IMR-90 (cell line): ENCODE measurements around the gene CCL28. TPM values are rescaled to one million over a fixed set of nuclear protein-coding genes. Genes with fewer than 3 reads are reported as not detected.

Experiments used
- ATAC-seq: fragments of 200-7000 bp; cut with Tn5 transposase; 2 replicates; pipeline ENCODE4 v1.9.1; 2020; ENCODE audit warnings: low read depth, mild to moderate bottlenecking, moderate library complexity
- BruUV-seq: library from RNA; stranded (reverse); fragments of 400-500 nt; replicated peaks from 2 replicates; lab custom pipeline; 2021; lab: Mats Ljungman, UMichigan
- CTCF ChIA-PET: fragments of 300-600 bp; formaldehyde crosslinking; extraction: SDS; loops from one replicate; lab custom pipeline; 2021; ENCODE audit warnings: antibody characterized with exemption; lab: Yijun Ruan, JAX
- POLR2A ChIA-PET: fragments of 300-600 bp; sonication (Branson Sonifier 250); formaldehyde crosslinking; loops from one replicate; lab custom pipeline; 2022; ENCODE audit warnings: antibody characterized with exemption; ENCODE audit not compliant: unreplicated experiment; lab: Charles Lee
- DNase-seq: peaks from one replicate; pipeline ENCODE4 v3.0.0; 2013
- H2AFZ ChIP-seq: replicated peaks from 2 replicates; pipeline ENCODE3; 2013; ENCODE audit warnings: low read length, mild to moderate bottlenecking; ENCODE audit not compliant: poor library complexity
- H2AK5ac ChIP-seq: 2 replicates; pipeline ENCODE4 v1.6.1; 2013; ENCODE audit warnings: low read depth, low read length, inconsistent platforms
- H2AK9ac ChIP-seq: replicated peaks from 2 replicates; pipeline ENCODE3; 2013; ENCODE audit warnings: mild to moderate bottlenecking, low read depth, low read length, moderate library complexity; ENCODE audit not compliant: poor library complexity
- H2BK120ac ChIP-seq: 2 replicates; pipeline ENCODE4 v1.6.1; 2013; ENCODE audit warnings: low read depth, low read length, inconsistent platforms
- H2BK15ac ChIP-seq: 3 replicates; pipeline ENCODE4 v1.6.1; 2013; ENCODE audit warnings: low read depth, low read length, inconsistent platforms
- H2BK20ac ChIP-seq: 2 replicates; pipeline ENCODE4 v1.6.1; 2013; ENCODE audit warnings: low read depth, mild to moderate bottlenecking, inconsistent platforms, low read length, moderate library complexity
- H2BK5ac ChIP-seq: 2 replicates; pipeline ENCODE4 v1.6.1; 2013; ENCODE audit warnings: mild to moderate bottlenecking, low read depth, low read length, inconsistent platforms; ENCODE audit not compliant: poor library complexity, severe bottlenecking
- H3K14ac ChIP-seq: replicated peaks from 2 replicates; pipeline ENCODE4 v1.6.1; 2013; ENCODE audit warnings: low read depth, low read length, inconsistent platforms
- H3K18ac ChIP-seq: 2 replicates; pipeline ENCODE4 v1.6.1; 2013; ENCODE audit warnings: low read depth, low read length, control low read depth
- H3K23ac ChIP-seq: 2 replicates; pipeline ENCODE4 v1.6.1; 2013; ENCODE audit warnings: low read depth, low read length, inconsistent platforms
- H3K27ac ChIP-seq: 2 replicates; pipeline ENCODE4 v1.5.1; 2013; ENCODE audit warnings: mild to moderate bottlenecking, control low read depth, low read length; ENCODE audit not compliant: insufficient read depth
- H3K27me3 ChIP-seq: 2 replicates; pipeline ENCODE4 v1.6.1; 2013; ENCODE audit warnings: low read length; ENCODE audit not compliant: control insufficient read depth, insufficient read depth
- H3K36me3 ChIP-seq: 2 replicates; pipeline ENCODE4 v1.6.1; 2013; ENCODE audit warnings: low read length, mixed read lengths; ENCODE audit not compliant: control insufficient read depth, insufficient read depth
- H3K4ac ChIP-seq: 2 replicates; pipeline ENCODE4 v1.6.1; 2013; ENCODE audit warnings: low read depth, low read length, inconsistent platforms
- H3K4me1 ChIP-seq: 2 replicates; pipeline ENCODE4 v1.6.1; 2013; ENCODE audit warnings: low read length, mixed read lengths; ENCODE audit not compliant: control insufficient read depth, insufficient read depth
- H3K4me2 ChIP-seq: 2 replicates; pipeline ENCODE4 v1.6.1; 2013; ENCODE audit warnings: low read depth, mild to moderate bottlenecking, control low read depth, low read length, moderate library complexity
- H3K4me3 ChIP-seq: 2 replicates; pipeline ENCODE4 v1.5.1; 2013; ENCODE audit warnings: low read depth, mild to moderate bottlenecking, control low read depth, low read length, moderate library complexity; ENCODE audit not compliant: insufficient read depth
- H3K56ac ChIP-seq: 2 replicates; pipeline ENCODE4 v1.6.1; 2013; ENCODE audit warnings: low read length, inconsistent platforms; ENCODE audit not compliant: insufficient read depth; ENCODE audit errors: extremely low read depth
- H3K79me1 ChIP-seq, 2 experiments: 2 replicates each; pipeline ENCODE4 v1.6.1; 2013; ENCODE audit warnings: low read length in 2 of 2, inconsistent platforms in 1 of 2, low read depth in 1 of 2
- H3K9ac ChIP-seq: 2 replicates; pipeline ENCODE4 v1.6.1; 2013; ENCODE audit warnings: low read depth, low read length, control low read depth
- H3K9me1 ChIP-seq: 2 replicates; pipeline ENCODE4 v1.6.1; 2013; ENCODE audit warnings: low read length, inconsistent platforms; ENCODE audit not compliant: insufficient read depth
- H3K9me3 ChIP-seq: 2 replicates; pipeline ENCODE4 v1.6.1; 2013; ENCODE audit warnings: low read length; ENCODE audit not compliant: control insufficient read depth, insufficient read depth
- H4K20me1 ChIP-seq: 2 replicates; pipeline ENCODE4 v1.6.1; 2013; ENCODE audit warnings: low read length, inconsistent platforms; ENCODE audit not compliant: insufficient read depth
- H4K5ac ChIP-seq: 2 replicates; pipeline ENCODE4 v1.6.1; 2013; ENCODE audit warnings: mild to moderate bottlenecking, low read depth, low read length, control low read depth
- H4K8ac ChIP-seq, 2 experiments: 2 replicates each; pipeline ENCODE4 v1.6.1; 2013; ENCODE audit warnings: low read depth in 2 of 2, low read length in 2 of 2, control low read depth in 1 of 2, inconsistent platforms in 1 of 2
- H4K91ac ChIP-seq: 2 replicates; pipeline ENCODE4 v1.6.1; 2013; ENCODE audit warnings: low read depth, low read length, inconsistent platforms; ENCODE audit not compliant: insufficient read depth
- BHLHE40 ChIP-seq: fragments of 150-350 bp; IDR thresholded peaks from 2 replicates; pipeline ENCODE4 v1.6.1; 2016; ENCODE audit warnings: mild to moderate bottlenecking, low read depth, low read length
- CTCF ChIP-seq: conservative IDR thresholded peaks from 2 replicates; pipeline ENCODE4 v1.5.1; 2012; ENCODE audit warnings: mild to moderate bottlenecking, low read depth, low read length, improper control_type of control experiment
- ELK1 ChIP-seq: fragments of 150-350 bp; IDR thresholded peaks from 2 replicates; pipeline ENCODE4 v1.6.1; 2016; ENCODE audit warnings: low read depth, mild to moderate bottlenecking, low read length, moderate library complexity, borderline replicate concordance
- MAFK ChIP-seq: IDR thresholded peaks from 2 replicates; pipeline ENCODE4 v1.6.1; 2012; ENCODE audit warnings: low read depth, low read length, improper control_type of control experiment
- MXI1 ChIP-seq: IDR thresholded peaks from 2 replicates; pipeline ENCODE4 v1.6.1; 2012; ENCODE audit warnings: low read depth, mild to moderate bottlenecking, low read length, moderate library complexity, borderline replicate concordance
- POLR2A ChIP-seq: IDR thresholded peaks from 2 replicates; pipeline ENCODE4 v1.6.1; 2012; ENCODE audit warnings: mild to moderate bottlenecking, low read depth, low read length
- RAD21 ChIP-seq: IDR thresholded peaks from 2 replicates; pipeline ENCODE4 v1.6.1; 2012; ENCODE audit warnings: low read length, improper control_type of control experiment
- RCOR1 ChIP-seq: IDR thresholded peaks from 2 replicates; pipeline ENCODE4 v1.6.1; 2012; ENCODE audit warnings: mild to moderate bottlenecking, low read length, improper control_type of control experiment; ENCODE audit not compliant: insufficient replicate concordance
- USF2 ChIP-seq: fragments of 150-350 bp; IDR thresholded peaks from 2 replicates; pipeline ENCODE4 v1.6.1; 2017; ENCODE audit warnings: mild to moderate bottlenecking, antibody characterized with exemption, low read length, low read depth
- WGBS, 2 experiments: methylation state at CpG; one replicate each; pipeline versions ENCODE4 v1.1.5 to v1.1.7; 2013; ENCODE audit warnings: missing lambda C conversion rate in 2 of 2; ENCODE audit not compliant: insufficient read length in 1 of 2; ENCODE audit errors: extremely low coverage in 2 of 2; 5-methylcytosine and 5-hydroxymethylcytosine counted together
- dilution Hi-C: fragments of 300-500 bp; cut with HindIII; formaldehyde crosslinking; loops from one replicate; pipeline ENCODE4 v1.14.3; 2018; ENCODE audit warnings: low sequenced_read_pairs; ENCODE audit not compliant: unreplicated experiment
- in situ Hi-C: fragments of 300-500 bp; cut with MboI; formaldehyde crosslinking; loops from 3 replicates; pipeline ENCODE4 v1.14.3; 2019; ENCODE audit warnings: low sequenced_read_pairs, inconsistent platforms, mixed read lengths
- intact Hi-C: fragments of 100-400 bp; cut with micrococcal nuclease; formaldehyde crosslinking; loops from 2 replicates; pipeline ENCODE4 v1.10.0; 2022
- polyA plus RNA-seq, 3 experiments: library from polyadenylated mRNA; depleted of rRNA; stranded (reverse); fragments of >200 nt; gene quantifications; 2 replicates each; pipeline ENCODE4 v1.2.3, GENCODE V29; 2012; ENCODE audit warnings: low replicate concordance in 1 of 3
- total RNA-seq: library from RNA; depleted of rRNA; stranded (reverse); fragments of >200 nt; gene quantifications from 2 replicates; pipeline ENCODE4 v1.2.3, GENCODE V29; 2012

CCL28 gene
- total and polyA plus RNA-seq, 2 of the 4 experiments (the other 2 are of a cell fraction) = under 0.01 to 0.02 TPM

GRCh38 chr5:43410414-43410813 lies 1.8 kb downstream of the CCL28 start:
- Histone ChIP-seq H3K9me3 (no peaks in the 10 kb centered on the region), H3K27me3 (0 out of 2 replicates have a peak, but pooled peaks cover 2% of the 10 kb centered on the region), H2AK5ac (no peak overlapping the region), H2AK9ac (no peak overlapping the region), H2BK5ac (no peak overlapping the region), H3K18ac (no peak overlapping the region), H3K4me3 (no peak overlapping the region), H3K9ac (no peak overlapping the region), H2AFZ (no peak overlapping the region), H2BK120ac (no peak overlapping the region), H4K91ac (no peak overlapping the region), H3K4ac (no peak overlapping the region), H3K56ac (no peak overlapping the region), H3K79me1 (no peaks in the 10 kb centered on the region), H4K5ac (no peak overlapping the region), H3K36me3 (no peaks in the 10 kb centered on the region), H2BK15ac (no peak overlapping the region), H3K14ac (no peak overlapping the region), H3K4me2 (no peak overlapping the region), H4K8ac (no peak overlapping the region), H3K23ac (no peak overlapping the region), H3K4me1 (no peaks in the 10 kb centered on the region), H3K27ac (no peak overlapping the region), H2BK20ac (no peak overlapping the region), H3K9me1 (no peaks in the 10 kb centered on the region), H4K20me1 (no peaks in the 10 kb centered on the region)
- TF ChIP-seq ELK1 (no peak), BHLHE40 (no peak), MXI1 (no peak), POLR2A (no peak), CTCF (no peak), RAD21 (no peak), MAFK (no peak), RCOR1 (no peak), USF2 (no peak)
- no CpG with 5 or more reads among the region's 7 CpGs for WGBS, 2 experiments
- ChIA-PET CTCF (no interaction called here), POLR2A (no interaction called here)
- no peak for DNase-seq
- ATAC-seq = no peak
- BruUV-seq = no TSS peak
- dilution Hi-C loops (no loop called here), in situ Hi-C loops (no loop called here), intact Hi-C loops (no loop called here)
